Ascending aorta (tissue), 2 donors: ENCODE measurements around the gene GUCY1B1. TPM values are rescaled to one million over a fixed set of nuclear protein-coding genes. Genes with fewer than 3 reads are reported as not detected.

Experiments used
- DNase-seq, 2 donors: peaks; one replicate each; pipeline ENCODE4 v3.0.0-alpha.2; 2019; ENCODE audit warnings: low spot score in 2 of 2
- H3K27ac ChIP-seq, 2 donors: fragments of 200-600 bp; sonication (generic); one replicate each; pipeline ENCODE4 v1.5.1; 2016 to 2017; ENCODE audit warnings: mild to moderate bottlenecking in 1 of 2
- H3K27me3 ChIP-seq: fragments of 200-600 bp; sonication (generic); one replicate; pipeline ENCODE4 v1.5.1; 2017
- H3K36me3 ChIP-seq, 2 donors: fragments of 200-600 bp; sonication (generic); one replicate each; pipeline ENCODE4 v1.5.1; 2016
- H3K4me1 ChIP-seq, 2 donors: fragments of 200-600 bp; sonication (generic); one replicate each; pipeline ENCODE4 v1.5.1; 2016 to 2017; ENCODE audit warnings: mild to moderate bottlenecking in 1 of 2
- H3K4me3 ChIP-seq, 2 donors: fragments of 200-600 bp; sonication (generic); one replicate each; pipeline ENCODE4 v1.5.1; 2016 to 2017; ENCODE audit warnings: mild to moderate bottlenecking in 1 of 2
- H3K9me3 ChIP-seq, 2 donors: fragments of 200-600 bp; sonication (generic); one replicate each; pipeline ENCODE4 v1.5.1; 2016
- intact Hi-C: fragments of 100-400 bp; cut with DNase I; formaldehyde crosslinking; loops from one replicate; pipeline ENCODE4 v1.15.1; 2023
- total RNA-seq: library from RNA; depleted of rRNA; stranded (reverse); fragments of >200 nt; gene quantifications from one replicate; pipeline ENCODE4 v1.1.0, GENCODE V29; 2016
- TF ChIP-seq, protein P1 (sequence below), 3 experiments: fragments of 200-600 bp in 2 of 3; fragments of 450-650 bp in 1 of 3; sonication (generic) in 2 of 3; IDR thresholded peaks; one replicate each; pipeline ENCODE4 v1.5.1; 2016 to 2019; ENCODE audit warnings: antibody characterized with exemption in 3 of 3, mild to moderate bottlenecking in 1 of 3, moderate library complexity in 1 of 3

GUCY1B1 gene
- total RNA-seq, 1 donor from 2014 or later, result 34.9 TPM

DNA sequence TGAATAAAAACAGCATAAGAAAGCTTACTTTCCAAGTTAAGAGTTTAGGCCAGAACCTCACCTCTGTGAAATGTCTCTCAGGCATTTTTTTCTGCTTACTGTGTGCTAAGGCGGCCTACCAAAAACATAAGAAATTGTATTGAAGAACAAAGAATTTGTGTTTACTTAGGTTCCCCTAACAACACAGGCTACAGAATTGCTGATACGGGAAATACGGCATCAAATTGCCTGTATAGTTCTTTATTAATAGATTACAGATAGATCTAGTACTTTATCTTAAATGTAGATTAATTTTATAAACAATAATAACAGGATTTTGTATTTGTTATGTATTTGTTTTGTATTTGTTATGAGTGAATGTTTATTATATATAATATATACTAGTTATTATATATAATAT, 94.4 kb downstream of the GUCY1B1 start:
- TF ChIP-seq, protein P1, sequence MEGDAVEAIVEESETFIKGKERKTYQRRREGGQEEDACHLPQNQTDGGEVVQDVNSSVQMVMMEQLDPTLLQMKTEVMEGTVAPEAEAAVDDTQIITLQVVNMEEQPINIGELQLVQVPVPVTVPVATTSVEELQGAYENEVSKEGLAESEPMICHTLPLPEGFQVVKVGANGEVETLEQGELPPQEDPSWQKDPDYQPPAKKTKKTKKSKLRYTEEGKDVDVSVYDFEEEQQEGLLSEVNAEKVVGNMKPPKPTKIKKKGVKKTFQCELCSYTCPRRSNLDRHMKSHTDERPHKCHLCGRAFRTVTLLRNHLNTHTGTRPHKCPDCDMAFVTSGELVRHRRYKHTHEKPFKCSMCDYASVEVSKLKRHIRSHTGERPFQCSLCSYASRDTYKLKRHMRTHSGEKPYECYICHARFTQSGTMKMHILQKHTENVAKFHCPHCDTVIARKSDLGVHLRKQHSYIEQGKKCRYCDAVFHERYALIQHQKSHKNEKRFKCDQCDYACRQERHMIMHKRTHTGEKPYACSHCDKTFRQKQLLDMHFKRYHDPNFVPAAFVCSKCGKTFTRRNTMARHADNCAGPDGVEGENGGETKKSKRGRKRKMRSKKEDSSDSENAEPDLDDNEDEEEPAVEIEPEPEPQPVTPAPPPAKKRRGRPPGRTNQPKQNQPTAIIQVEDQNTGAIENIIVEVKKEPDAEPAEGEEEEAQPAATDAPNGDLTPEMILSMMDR (IDR thresholded peaks at IDR 0.05), result no peak
- Histone ChIP-seq H3K4me3 (no peak overlapping the region), H3K27me3 (no peaks in the 10 kb centered on the region), H3K36me3 (no peaks in the 10 kb centered on the region), H3K27ac (no peak overlapping the region), H3K9me3 (peaks cover 0 to 4% of the 10 kb centered on the region in 2 donors), H3K4me1 (no peaks in the 10 kb centered on the region)
- no peak for DNase-seq
- intact Hi-C loops, result no loop called here

DNA sequence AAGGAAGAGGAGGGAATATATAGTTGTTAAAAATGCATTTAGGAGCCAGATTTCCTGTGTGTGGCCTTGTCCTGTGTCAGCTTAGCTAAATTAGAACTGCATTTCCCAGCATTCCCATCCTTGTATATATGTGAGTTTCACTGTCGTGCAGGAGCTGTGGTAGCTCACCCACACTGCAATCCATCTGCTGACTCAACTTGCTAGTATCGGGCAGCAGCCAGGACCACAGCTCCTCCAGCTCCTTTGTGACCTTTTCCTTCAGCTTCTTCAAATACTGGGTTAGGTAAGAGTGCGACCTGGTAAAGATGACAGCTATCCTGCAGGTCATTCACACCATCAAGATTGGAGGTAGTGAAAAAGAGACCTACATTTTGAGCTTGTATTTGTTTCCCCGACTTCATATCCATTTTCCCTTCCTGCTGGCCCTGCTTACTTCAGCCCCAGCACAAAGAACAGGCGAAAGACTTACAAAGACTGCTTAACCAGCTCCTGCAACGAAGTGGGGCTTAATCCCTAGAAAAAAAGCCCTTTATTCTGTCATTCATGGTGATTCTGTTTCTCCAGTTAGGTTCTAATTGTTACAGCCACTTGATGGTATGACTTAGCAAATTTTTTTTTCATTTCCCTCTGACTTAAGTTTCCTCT, 95.9 kb downstream of the GUCY1B1 start:
- no peaks in the 10 kb centered on the region for H3K9me3 ChIP-seq
- DNase-seq, result no peak
- no peak overlapping the region for H3K4me3 ChIP-seq
- H3K36me3 ChIP-seq, result no peaks in the 10 kb centered on the region
- TF ChIP-seq, protein P1 (IDR thresholded peaks at IDR 0.05), result no peak
- intact Hi-C loops, result no loop called here
- H3K27ac ChIP-seq, result no peak overlapping the region
- H3K27me3 ChIP-seq, result no peaks in the 10 kb centered on the region
- no peaks in the 10 kb centered on the region for H3K4me1 ChIP-seq

DNA sequence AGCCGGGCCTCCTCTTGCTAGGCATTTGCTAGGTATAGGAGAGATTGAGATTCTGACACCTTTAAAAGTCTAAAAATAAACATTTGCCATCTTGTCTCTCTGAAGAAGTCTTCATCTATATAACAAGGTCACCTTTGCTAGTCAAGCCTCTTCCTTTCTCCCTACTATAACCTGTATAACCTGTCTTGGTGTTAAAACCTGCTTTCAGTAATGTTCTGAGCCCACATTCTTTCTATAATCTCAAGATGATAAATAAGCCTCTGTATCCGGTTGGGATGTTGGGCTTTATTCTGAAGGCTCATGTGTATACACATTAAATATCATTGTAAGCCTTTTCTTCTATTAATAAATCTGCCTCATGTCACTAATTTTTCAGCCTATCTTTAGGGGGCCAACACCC, 97.1 kb downstream of the GUCY1B1 start:
- no peak overlapping the region for H3K27ac ChIP-seq
- intact Hi-C loops, result no loop called here
- H3K9me3 ChIP-seq, result no peaks in the 10 kb centered on the region
- H3K4me1 ChIP-seq, result no peaks in the 10 kb centered on the region
- TF ChIP-seq, protein P1 (IDR thresholded peaks at IDR 0.05), result no peak
- no peaks in the 10 kb centered on the region for H3K27me3 ChIP-seq
- DNase-seq, result no peak
- H3K36me3 ChIP-seq, result no peaks in the 10 kb centered on the region
- H3K4me3 ChIP-seq, result no peak overlapping the region

Other genes starting within 250 kb of the GUCY1B1 start
- gene GUCY1A1, start 92.2 kb upstream of the GUCY1B1 start, total RNA-seq, result 37.1 TPM
- not detected for gene ASIC5, start 107.3 kb downstream of the GUCY1B1 start, total RNA-seq
- gene TDO2, start 144.7 kb downstream of the GUCY1B1 start, total RNA-seq, result 0.21 TPM
- gene CTSO, start 194.8 kb downstream of the GUCY1B1 start, total RNA-seq, result 7.5 TPM